HCEC 1CT (cell line): ENCODE results near the gene FAM110D.

Experiments
- DNase-seq: peaks from one replicate; pipeline ENCODE4 v3.0.0-alpha.2; 2017

FAM110D gene

DNA sequence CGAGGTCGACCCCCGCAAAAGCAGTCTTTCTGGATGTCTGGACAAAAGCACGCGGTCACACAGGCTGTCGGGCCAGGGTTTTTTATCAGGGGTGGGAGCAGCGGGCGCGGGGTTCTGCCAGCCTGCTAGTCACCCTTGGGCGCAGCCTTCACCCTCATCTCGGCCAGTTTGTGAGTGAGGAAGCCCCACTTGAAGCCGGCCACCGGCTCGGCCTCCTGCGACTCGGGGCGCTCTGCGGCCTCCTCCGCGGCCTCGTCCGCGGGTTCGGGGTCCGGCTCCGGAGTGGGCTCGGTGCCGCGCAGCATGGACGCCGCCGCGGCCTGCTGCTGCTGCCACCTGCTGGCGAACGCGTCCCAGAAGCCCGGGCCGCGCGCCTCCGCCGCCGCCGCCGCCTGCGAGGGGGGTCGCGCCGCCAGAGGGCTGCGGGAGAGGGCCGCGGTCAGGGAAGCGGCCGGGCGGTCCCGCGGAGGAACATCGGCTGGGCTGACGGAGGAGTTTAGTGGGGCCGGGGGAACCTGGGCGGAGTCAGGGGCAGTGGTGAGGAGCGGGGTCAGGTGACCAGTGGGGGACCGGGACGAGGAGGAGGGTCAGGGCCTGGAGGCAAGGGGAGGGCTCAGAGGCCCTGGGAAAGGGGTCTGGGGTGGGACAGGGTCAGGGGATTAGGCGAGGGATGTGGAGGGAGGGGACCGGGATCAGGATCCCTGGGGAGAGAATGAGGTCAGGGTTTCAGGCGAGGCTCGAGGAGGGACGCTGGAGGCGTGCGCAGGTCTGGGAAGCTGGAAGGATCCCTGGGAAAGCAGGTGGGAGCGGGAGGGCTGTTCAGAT is 5.4 kb downstream of the FAM110D start:
- DNase-seq, result no peak

DNA sequence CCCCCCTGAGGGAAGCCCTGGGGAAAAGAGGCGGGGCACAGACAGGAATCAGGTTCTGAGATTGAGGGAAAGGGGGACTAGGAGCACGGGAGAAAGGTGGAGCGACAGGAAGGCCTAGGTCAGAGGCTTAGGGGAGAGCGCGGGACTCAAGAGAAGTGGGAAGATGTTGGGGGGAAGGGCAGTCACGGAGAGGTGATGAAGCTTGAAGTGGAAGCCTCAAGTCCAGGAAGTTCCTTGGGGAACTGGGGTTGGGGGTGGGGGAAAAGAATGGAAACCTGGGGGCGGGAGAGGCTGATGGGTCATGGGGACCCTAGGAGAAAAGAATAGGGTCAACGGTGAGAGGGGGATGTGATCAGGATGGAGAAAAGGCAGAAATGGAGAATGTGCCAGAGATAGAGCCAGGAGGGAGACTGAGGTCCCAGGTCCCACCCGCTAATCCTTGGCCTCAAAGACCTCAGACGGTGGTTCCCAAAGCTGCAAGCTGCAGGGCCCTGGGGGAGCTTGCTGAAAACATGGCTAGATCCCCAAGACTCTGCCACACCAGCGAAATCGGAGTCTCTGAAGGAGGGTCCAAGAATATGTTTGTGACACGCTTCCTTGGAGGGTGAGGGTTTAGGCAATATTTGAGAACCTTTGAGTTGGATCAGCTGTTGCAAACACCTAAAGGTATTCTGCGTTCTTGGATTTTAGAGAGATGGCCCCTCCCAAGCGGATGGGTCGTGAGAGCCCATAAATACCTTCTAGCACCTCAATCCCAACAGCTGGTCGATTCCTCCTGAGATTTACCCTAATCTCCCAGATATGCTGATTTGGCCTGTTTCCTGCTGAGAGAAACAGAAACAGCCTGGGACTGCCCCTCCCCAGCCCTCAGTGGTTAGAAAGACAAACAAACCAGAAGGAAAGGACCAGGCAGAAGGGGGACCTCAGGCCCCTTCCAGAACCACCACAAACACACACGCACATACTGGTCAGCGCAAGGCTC is 6.3 kb downstream of the FAM110D start:
- DNase-seq, result no peak

DNA sequence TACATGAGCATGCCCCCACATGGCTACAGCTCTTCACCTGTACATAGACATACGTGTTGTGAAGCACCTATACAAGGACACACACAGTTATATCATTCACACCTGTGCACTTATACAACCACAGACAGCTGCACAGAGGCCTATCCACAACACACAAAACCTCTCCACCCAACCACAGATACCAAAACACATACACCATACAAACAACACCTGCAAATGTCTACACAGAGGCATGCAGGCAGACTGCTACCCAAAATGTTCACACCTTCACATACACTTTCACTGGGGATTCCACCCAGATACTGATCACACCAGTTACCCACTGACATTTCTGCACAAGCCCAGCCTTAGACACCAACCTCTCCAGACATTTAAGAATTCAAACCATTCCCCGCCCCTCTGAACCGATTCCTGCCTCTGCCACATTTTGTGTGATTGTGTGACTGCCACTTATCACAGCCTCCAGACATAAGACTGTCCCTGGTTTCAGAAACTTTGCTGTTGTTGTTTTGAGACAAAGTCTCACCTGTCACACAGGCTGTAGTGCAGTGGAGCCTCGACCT is 7.9 kb downstream of the FAM110D start:
- DNase-seq, result no peak

DNA sequence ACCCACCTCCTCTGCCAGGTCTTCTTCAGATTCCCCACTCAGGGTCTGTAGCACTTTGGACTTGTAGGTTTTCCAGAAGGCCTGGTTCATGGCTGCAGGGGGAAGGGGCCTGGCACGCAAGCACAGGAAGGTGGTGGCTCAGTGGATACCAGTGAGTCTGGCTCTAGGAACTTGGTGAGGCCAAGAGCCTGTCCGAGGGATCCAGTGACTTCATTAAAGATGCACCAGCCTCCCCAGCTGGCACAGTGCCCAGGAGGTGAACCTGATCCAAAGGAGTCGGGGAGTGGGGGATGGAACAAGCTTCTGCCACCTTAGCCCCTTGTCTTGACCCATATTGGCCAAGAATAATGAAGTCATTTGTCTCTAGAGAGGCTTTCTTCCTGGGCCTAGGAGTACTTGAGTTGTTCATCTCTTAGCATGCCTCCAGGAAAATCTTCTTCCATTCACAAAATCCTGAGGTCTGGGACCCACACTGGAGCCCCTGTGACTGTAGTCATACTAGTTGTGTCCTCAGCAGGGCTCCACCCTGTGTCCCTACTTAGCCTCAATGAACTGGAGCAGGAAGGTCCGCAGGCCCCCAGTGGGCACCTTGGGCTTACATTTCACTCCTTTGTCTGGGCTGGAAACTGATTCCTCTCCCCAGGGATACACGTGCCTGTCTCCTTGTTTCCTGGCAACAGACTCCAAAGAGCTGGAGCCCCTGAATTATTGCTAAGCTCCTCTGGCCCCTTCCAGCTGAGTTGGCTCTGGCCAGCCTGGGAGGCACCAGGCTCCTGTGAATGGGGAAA is 9.7 kb downstream of the FAM110D start, which contains the start of gene C1orf232:
C1orf232 (minus strand) TSS at position 554 of the 788 bp plus-strand sequence; CDS start at position 90, 464 bp downstream.
- no peak for DNase-seq

DNA sequence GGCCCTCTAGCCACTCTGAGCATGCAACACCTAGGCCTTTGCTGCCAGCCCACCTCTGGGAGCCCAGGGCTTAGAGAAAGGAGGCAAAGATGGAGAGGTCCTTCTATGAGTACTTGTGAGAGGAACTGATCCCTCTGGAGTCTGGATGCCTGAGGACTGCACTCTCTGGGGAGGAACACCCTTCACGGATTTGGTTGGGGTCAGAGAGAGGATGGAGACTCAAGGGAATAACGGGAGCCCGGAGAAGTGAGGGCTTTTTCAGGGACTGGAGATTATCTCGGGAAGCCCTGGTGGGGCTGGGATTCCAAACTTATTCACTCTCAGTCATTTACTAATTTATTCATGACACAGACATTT is 10.3 kb downstream of the FAM110D start:
- DNase-seq, result no peak

DNA sequence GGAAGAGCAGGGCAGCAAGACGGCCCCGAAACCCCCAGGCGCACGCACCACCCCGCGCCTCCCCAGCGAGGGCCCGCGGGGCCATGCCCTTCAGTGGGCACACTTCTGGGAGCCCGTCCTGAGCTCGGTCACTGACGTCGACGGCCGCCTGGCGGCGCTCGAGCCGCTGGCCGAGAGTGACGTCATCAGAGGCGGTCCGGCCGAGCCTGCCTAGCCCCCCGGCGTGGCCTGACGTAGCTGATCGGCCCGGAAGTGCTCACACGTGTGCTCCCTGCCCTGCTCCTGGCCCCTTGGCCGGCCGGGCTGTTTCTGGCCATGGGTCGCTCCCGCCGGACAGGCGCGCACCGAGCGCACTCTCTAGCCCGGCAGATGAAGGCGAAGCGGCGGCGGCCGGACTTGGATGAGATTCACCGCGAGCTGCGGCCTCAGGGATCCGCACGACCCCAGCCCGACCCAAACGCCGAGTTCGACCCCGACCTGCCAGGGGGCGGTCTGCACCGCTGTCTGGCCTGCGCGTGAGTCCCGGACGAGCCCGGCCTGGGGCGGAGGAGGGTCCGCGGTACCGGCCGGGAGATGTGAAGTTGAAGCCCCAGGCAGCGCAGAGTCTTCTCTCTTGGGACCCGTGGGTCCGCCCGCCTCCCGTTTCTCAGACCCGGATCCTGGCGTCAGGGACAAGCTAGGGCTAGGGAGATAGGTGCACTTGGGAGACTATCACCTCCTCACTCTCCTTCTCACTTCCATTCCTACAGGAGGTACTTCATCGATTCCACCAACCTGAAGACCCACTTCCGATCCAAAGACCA is 11.0 kb downstream of the FAM110D start, which contains the start of gene ZNF593:
ZNF593 (plus strand) TSS at position 240 of the 803 bp plus-strand sequence; CDS start at position 316, 76 bp downstream.
- peak; percentile 94 for DNase-seq

GRCh38 chr1:26170472-26170821 is 11.6 kb downstream of the FAM110D start:
- DNase-seq, result no peak

GRCh38 chr1:26171084-26172072 is 12.5 kb downstream of the FAM110D start, which contains the start of gene ZNF593OS:
Gene ZNF593OS, minus strand, starts transcription at chr1:26171832. Its CDS starts 171 bp downstream, at chr1:26171661.
- no peak for DNase-seq

DNA sequence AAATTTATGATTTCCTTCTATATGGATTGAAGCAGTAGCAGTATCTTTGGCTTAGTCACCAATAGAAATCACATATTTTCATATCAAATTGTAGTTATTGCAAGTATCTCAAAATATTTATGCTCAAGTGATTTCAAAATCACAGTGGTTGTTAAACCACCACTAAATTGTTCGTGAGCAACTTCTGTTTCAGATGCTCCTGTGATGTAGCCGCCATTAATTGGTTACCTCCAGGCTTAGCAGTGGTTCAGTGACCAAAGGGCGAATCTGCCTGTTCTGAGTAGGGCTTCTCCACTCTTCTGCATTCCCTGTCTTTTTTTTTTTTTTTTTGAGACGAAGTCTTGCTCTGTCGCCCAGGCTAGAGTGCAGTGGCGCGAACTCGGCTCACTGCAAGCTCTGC is 16.5 kb downstream of the FAM110D start:
- no peak for DNase-seq

DNA sequence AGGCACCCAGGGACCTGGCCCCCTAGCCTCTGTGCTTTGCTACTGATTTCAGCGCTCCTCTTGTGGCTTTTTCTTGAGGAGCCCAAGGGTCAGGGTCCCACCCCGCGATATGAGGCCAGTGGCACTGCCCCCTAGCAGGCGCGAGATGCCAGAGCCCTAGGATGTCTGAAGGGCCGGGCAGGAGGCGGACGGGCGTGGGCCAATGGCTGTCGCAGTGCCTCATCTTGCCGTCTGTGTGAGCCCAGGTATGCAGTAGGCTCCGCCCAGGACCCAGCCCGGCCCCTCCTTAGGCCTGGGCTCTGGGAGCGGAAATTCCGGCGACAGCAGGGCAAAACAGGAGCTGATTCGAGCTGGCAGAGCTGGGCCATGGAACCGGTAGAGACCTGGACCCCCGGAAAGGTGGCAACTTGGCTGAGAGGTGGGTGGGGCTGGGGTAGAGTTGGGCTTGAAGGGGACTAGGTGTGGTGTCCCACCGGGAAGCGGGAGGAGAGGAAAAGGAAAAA is 18.4 kb downstream of the FAM110D start, which contains the start of gene CNKSR1:
CNKSR1 (plus strand) TSS at position 310 of the 503 bp plus-strand sequence; CDS start at position 367, 57 bp downstream.
- DNase-seq, result no peak

- no peak for DNase-seq
These were observed 21.2 kb downstream of the FAM110D start for GRCh38 chr1:26180010-26180506.

DNA sequence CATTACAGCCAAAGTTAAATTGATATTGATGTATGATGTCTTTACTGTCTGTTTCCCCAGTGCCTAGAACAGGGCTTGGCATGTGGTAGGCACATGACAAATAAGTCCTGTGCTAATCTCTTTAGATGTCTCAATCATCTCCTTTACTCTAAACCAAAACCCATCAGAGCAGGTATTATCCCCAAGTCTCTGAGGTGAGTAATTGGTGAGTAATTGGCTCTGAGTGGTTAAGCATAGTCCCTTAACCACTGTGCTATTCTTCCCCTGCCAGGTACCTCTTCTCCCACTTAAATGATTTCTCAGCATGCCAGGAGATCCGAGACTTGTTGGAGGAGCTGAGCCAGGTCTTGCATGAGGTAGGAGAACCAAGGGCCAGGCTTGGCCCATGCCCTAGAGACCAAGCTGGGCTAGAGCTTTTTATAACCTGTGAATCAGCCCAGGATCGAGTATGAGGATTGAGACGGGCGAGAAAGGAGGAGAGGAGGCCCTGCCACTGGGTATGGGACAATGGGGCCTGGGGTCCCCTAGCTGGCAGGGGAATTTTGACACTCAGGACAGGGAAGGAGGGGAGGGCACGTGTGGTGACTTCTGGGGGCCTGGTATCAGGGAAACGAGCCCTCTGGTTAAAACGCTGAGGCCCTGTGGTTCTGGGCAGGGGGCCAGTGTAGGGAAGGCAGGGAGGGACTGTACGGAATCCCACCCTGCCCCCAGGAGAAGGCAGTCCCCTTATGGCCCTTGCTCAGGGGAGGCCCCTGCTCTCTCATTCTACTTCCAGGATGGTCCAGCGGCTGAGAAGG is 22.9 kb downstream of the FAM110D start:
- no peak for DNase-seq

- DNase-seq, result no peak
These were observed 23.5 kb downstream of the FAM110D start for GRCh38 chr1:26182383-26182696.

- DNase-seq, result no peak
These were observed 25.2 kb downstream of the FAM110D start for GRCh38 chr1:26184086-26184485.

DNA sequence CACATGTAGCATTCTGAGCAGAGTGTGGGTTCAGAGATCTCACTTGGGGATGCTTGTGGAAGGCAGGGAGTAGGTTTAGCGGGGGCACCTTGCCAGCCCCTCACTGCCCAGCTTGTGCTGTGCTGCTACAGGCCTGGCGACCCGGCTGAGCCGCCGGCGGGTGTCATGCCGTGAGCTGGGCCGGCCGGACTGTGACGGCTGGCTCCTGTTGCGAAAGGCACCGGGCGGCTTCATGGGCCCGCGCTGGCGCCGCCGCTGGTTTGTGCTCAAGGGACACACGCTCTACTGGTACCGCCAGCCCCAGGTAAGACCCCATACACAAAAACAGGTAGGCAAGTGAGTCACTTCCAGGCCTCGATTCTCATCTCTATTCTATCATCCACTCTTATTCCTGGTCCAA is 26.0 kb downstream of the FAM110D start:
- no peak for DNase-seq

DNA sequence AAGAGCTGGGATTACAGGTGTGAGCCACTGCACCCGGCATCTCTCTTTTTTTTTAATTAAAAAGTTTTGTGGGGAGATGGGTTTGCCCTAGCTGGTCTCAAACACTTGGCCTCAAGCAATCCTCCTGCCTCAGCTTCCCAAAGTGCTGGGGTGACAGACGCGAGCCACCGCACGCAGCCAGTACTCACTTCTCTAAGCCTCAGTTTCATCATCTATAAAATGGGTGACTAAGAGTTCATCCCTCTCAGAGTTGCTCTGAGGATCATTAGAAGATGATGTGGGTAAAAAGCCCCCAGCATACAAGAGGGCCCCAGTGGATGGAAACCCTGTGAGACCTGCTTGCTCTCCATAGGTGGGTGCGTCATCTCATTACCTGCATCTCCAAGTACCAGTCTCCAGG is 29.0 kb downstream of the FAM110D start:
- no peak for DNase-seq

GRCh38 chr1:26188477-26188876 is 29.6 kb downstream of the FAM110D start:
- no peak for DNase-seq

DNA sequence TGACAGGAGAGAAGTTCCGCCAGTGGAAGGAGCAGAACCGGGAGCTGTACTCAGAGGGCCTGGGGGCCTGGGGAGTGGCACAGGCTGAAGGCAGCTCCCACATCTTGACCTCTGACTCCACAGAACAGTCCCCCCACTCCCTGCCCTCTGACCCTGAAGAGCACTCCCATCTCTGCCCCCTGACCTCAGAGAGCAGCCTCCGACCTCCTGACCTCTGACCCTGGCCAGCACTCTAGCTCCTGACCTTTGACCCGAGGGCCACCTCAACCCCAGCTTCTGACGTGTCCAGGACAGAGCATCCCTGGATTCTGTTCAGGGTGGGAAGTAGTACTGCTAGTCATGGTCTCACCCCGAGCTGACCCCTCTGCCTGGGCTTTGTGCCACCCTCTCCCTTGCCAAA is 30.5 kb downstream of the FAM110D start:
- DNase-seq, result no peak

DNA sequence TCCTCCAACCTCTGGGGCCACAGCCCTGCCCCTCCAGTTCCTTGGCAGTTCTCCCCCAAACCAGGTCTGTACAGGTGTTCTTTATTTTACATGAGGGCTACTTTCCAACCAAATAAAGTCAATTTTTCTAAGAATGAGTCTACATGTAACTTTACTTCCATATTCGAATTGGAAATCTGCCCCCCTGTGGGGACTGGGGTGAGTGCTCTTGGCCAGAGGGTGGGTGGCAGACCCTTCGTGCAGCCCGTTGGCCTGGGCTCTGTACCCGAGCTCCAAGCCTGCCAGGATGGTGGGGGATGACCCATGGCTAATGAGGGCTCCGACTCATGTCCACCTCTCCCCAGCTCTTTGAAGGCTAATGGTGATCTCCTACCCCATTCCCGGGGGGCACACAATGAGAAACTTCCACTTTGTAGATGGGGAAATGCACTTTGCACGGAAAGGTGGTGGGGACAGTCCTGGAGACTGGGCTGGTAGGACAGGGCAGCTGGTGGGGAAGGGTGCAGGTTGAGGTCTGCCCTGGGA is 30.9 kb downstream of the FAM110D start:
- no peak for DNase-seq
